Trophoblast cell (in vitro differentiated cells and primary cell): Measurements from ENCODE around the gene BLNK.

Source experiments
- DNase-seq, 2 donors: peaks; one replicate each; pipeline ENCODE4 v3.0.0-alpha.2; 2016
- H2AFZ ChIP-seq: 2 replicates; pipeline ENCODE4 v1.6.1; 2013; ENCODE audit warnings: low read length, moderate library complexity, mild to moderate bottlenecking; ENCODE audit not compliant: insufficient read depth, poor library complexity
- H2AK5ac ChIP-seq: 2 replicates; pipeline ENCODE4 v1.6.1; 2013; ENCODE audit warnings: mild to moderate bottlenecking, low read length
- H2BK120ac ChIP-seq: 2 replicates; pipeline ENCODE4 v1.6.1; 2013; ENCODE audit warnings: low read length, mild to moderate bottlenecking, moderate library complexity; ENCODE audit not compliant: insufficient read depth, poor library complexity
- H2BK12ac ChIP-seq: 2 replicates; pipeline ENCODE4 v1.6.1; 2013; ENCODE audit warnings: mild to moderate bottlenecking, low read length, moderate library complexity
- H2BK5ac ChIP-seq: 2 replicates; pipeline ENCODE4 v1.6.1; 2013; ENCODE audit warnings: low read length, low read depth, moderate library complexity, mild to moderate bottlenecking; ENCODE audit not compliant: poor library complexity
- H3K14ac ChIP-seq: 2 replicates; pipeline ENCODE4 v1.6.1; 2013; ENCODE audit warnings: mild to moderate bottlenecking, low read length
- H3K18ac ChIP-seq: 2 replicates; pipeline ENCODE4 v1.6.1; 2013; ENCODE audit warnings: mild to moderate bottlenecking, low read length
- H3K23ac ChIP-seq: 2 replicates; pipeline ENCODE4 v1.6.1; 2013; ENCODE audit warnings: low read length
- H3K27ac ChIP-seq: 2 replicates; pipeline ENCODE4 v1.5.1; 2013; ENCODE audit warnings: low read depth, mild to moderate bottlenecking, inconsistent platforms, low read length, moderate library complexity
- H3K27me3 ChIP-seq: 2 replicates; pipeline ENCODE4 v1.6.1; 2013; ENCODE audit warnings: inconsistent platforms, mild to moderate bottlenecking, low read length, moderate library complexity; ENCODE audit not compliant: insufficient read depth
- H3K36me3 ChIP-seq, 2 experiments: 1 replicate in 1 of 2; 2 replicates in 1 of 2; pipeline ENCODE4 v1.6.1; 2013; ENCODE audit warnings: low read length in 2 of 2, mild to moderate bottlenecking in 2 of 2, moderate library complexity in 1 of 2; ENCODE audit not compliant: insufficient read depth in 2 of 2, control insufficient read depth in 1 of 2
- H3K4ac ChIP-seq: 2 replicates; pipeline ENCODE4 v1.6.1; 2013; ENCODE audit warnings: low read depth, mild to moderate bottlenecking, low read length, moderate library complexity
- H3K4me1 ChIP-seq, 2 experiments: 1 replicate in 1 of 2; 2 replicates in 1 of 2; pipeline ENCODE4 v1.6.1; 2013; ENCODE audit warnings: low read length in 2 of 2, mild to moderate bottlenecking in 2 of 2, moderate library complexity in 1 of 2; ENCODE audit not compliant: insufficient read depth in 2 of 2, control insufficient read depth in 1 of 2
- H3K4me2 ChIP-seq: 2 replicates; pipeline ENCODE4 v1.6.1; 2013; ENCODE audit warnings: inconsistent platforms, mild to moderate bottlenecking, low read length, moderate library complexity
- H3K4me3 ChIP-seq: 2 replicates; pipeline ENCODE4 v1.5.1; 2013; ENCODE audit warnings: mild to moderate bottlenecking, low read depth, low read length, inconsistent platforms
- H3K79me1 ChIP-seq: one replicate; pipeline ENCODE4 v1.6.1; 2013; ENCODE audit warnings: low read length
- H3K79me2 ChIP-seq: 2 replicates; pipeline ENCODE4 v1.6.1; 2013; ENCODE audit warnings: low read length, mild to moderate bottlenecking; ENCODE audit not compliant: control insufficient read depth, insufficient read depth, poor library complexity
- H3K9ac ChIP-seq: 2 replicates; pipeline ENCODE4 v1.6.1; 2013; ENCODE audit warnings: mild to moderate bottlenecking, low read length
- H3K9me3 ChIP-seq: 2 replicates; pipeline ENCODE4 v1.6.1; 2013; ENCODE audit warnings: low read depth, mild to moderate bottlenecking, control low read depth, inconsistent platforms, low read length; ENCODE audit not compliant: insufficient read depth
- H4K12ac ChIP-seq: 2 replicates; pipeline ENCODE4 v1.6.1; 2013; ENCODE audit warnings: low read depth, mild to moderate bottlenecking, low read length, moderate library complexity
- H4K8ac ChIP-seq: 2 replicates; pipeline ENCODE4 v1.6.1; 2013; ENCODE audit warnings: low read depth, mild to moderate bottlenecking, low read length, moderate library complexity
- H4K91ac ChIP-seq: one replicate; pipeline ENCODE4 v1.6.1; 2013; ENCODE audit warnings: low read depth, mild to moderate bottlenecking, low read length, moderate library complexity
- WGBS: extraction: QIAGEN DNeasy Blood & Tissue Kit; methylation state at CpG from one replicate; pipeline ENCODE4 v1.1.7; 2013; ENCODE audit warnings: missing lambda C conversion rate; ENCODE audit not compliant: insufficient read length, insufficient coverage; ENCODE audit errors: extremely low coverage; 5-methylcytosine and 5-hydroxymethylcytosine counted together

The BLNK gene

GRCh38 chr10:96261132-96261531, 10.2 kb downstream of the BLNK start:
- H3K4ac ChIP-seq, result no peak overlapping the region
- WGBS, result no CpG with 5 or more reads among the region's 2 CpGs

GRCh38 chr10:96260014-96260413, 11.4 kb downstream of the BLNK start:
- no peak for DNase-seq
- no peak overlapping the region for H3K27ac ChIP-seq
- no peak overlapping the region for H2AFZ ChIP-seq
- H4K12ac ChIP-seq, result no peak overlapping the region
- no peak overlapping the region for H3K4me2 ChIP-seq
- no peak overlapping the region for H3K9ac ChIP-seq
- H3K36me3 ChIP-seq, result no peaks in the 10 kb centered on the region
- no peak overlapping the region for H3K14ac ChIP-seq
- H3K9me3 ChIP-seq, result no peaks in the 10 kb centered on the region
- H2BK120ac ChIP-seq, result no peak overlapping the region
- no peak overlapping the region for H2BK12ac ChIP-seq
- H3K4ac ChIP-seq, result no peak overlapping the region
- H3K23ac ChIP-seq, result no peak overlapping the region
- H3K18ac ChIP-seq, result no peak overlapping the region
- no peak overlapping the region for H4K8ac ChIP-seq
- no peak overlapping the region for H3K4me3 ChIP-seq
- H2BK5ac ChIP-seq, result no peak overlapping the region
- H3K4me1 ChIP-seq, result peaks cover 0 to 3% of the 10 kb centered on the region in 2 experiments
- H4K91ac ChIP-seq, result no peak overlapping the region
- H3K79me2 ChIP-seq, result no peaks in the 10 kb centered on the region
- H3K27me3 ChIP-seq, result no peaks in the 10 kb centered on the region
- no peak overlapping the region for H2AK5ac ChIP-seq
- H3K79me1 ChIP-seq, result no peaks in the 10 kb centered on the region
- no CpG with 5 or more reads among the region's 3 CpGs for WGBS

More at GRCh38 chr10:96261132-96261531, 10.2 kb downstream of the BLNK start:
- Histone ChIP-seq H4K8ac (no peak overlapping the region), H3K27me3 (no peaks in the 10 kb centered on the region), H2BK5ac (no peak overlapping the region), H2AFZ (no peak overlapping the region), H3K14ac (no peak overlapping the region), H4K12ac (no peak overlapping the region), H3K9ac (no peak overlapping the region), H3K79me1 (no peaks in the 10 kb centered on the region), H3K18ac (no peak overlapping the region), H3K4me3 (no peak overlapping the region), H3K4me2 (no peak overlapping the region), H3K79me2 (no peaks in the 10 kb centered on the region), H3K27ac (no peak overlapping the region), H3K36me3 (no peaks in the 10 kb centered on the region), H3K23ac (no peak overlapping the region), H3K4me1 (peaks cover 0 to 3% of the 10 kb centered on the region in 2 experiments), H2AK5ac (no peak overlapping the region), H4K91ac (no peak overlapping the region), H2BK120ac (no peak overlapping the region), H3K9me3 (no peaks in the 10 kb centered on the region), H2BK12ac (no peak overlapping the region)
- no peak for DNase-seq

GRCh38 chr10:96259150-96259549, 12.2 kb downstream of the BLNK start:
- no peak overlapping the region for H2BK12ac ChIP-seq

GRCh38 chr10:96257944-96258343, 13.4 kb downstream of the BLNK start:
- Histone ChIP-seq H3K18ac (no peak overlapping the region), H2AFZ (no peak overlapping the region), H3K4ac (no peak overlapping the region), H3K27me3 (no peaks in the 10 kb centered on the region), H4K91ac (no peak overlapping the region), H2BK5ac (no peak overlapping the region), H3K9me3 (no peaks in the 10 kb centered on the region), H4K12ac (no peak overlapping the region), H3K4me1 (no peaks in the 10 kb centered on the region), H3K9ac (no peak overlapping the region), H3K14ac (no peak overlapping the region), H3K79me2 (no peaks in the 10 kb centered on the region), H3K36me3 (no peaks in the 10 kb centered on the region), H3K4me2 (no peak overlapping the region), H3K79me1 (no peaks in the 10 kb centered on the region), H2BK120ac (no peak overlapping the region), H3K23ac (no peak overlapping the region), H4K8ac (no peak overlapping the region), H3K4me3 (no peak overlapping the region), H2AK5ac (no peak overlapping the region), H3K27ac (no peak overlapping the region), H2BK12ac (no peak overlapping the region)
- DNase-seq, result no peak
- WGBS, result no CpG with 5 or more reads among the region's 4 CpGs

More at GRCh38 chr10:96259150-96259549, 12.2 kb downstream of the BLNK start:
- Histone ChIP-seq H2BK5ac (no peak overlapping the region), H2AFZ (no peak overlapping the region), H3K4ac (no peak overlapping the region), H3K4me2 (no peak overlapping the region), H4K12ac (no peak overlapping the region), H2AK5ac (no peak overlapping the region), H3K18ac (no peak overlapping the region), H4K8ac (no peak overlapping the region), H3K14ac (no peak overlapping the region), H3K27me3 (no peaks in the 10 kb centered on the region), H4K91ac (no peak overlapping the region), H3K79me2 (no peaks in the 10 kb centered on the region), H3K23ac (no peak overlapping the region), H3K9me3 (no peaks in the 10 kb centered on the region), H3K4me1 (peaks cover 0 to 2% of the 10 kb centered on the region in 2 experiments), H3K27ac (no peak overlapping the region), H3K9ac (no peak overlapping the region), H2BK120ac (no peak overlapping the region), H3K36me3 (no peaks in the 10 kb centered on the region), H3K79me1 (no peaks in the 10 kb centered on the region), H3K4me3 (no peak overlapping the region)
- WGBS, result no CpG with 5 or more reads among the region's 6 CpGs
- DNase-seq, result no peak
